Measurements from ENCODE around the gene BTN2A1. TPM values are rescaled to one million over a fixed set of nuclear protein-coding genes. Genes with fewer than 3 reads are reported as not detected.

The BTN2A1 gene
- total RNA-seq, 4 donors from 2014 or later: 6.2 to 9.7 (median 8.1) TPM

- Histone ChIP-seq H3K9me3 (no peaks in the 10 kb centered on the region), H3K4me1 (peaks cover 8 to 22% of the 10 kb centered on the region in 2 donors), H3K27ac (peak overlapping the region; percentile 86 to 90 (median 87)), H3K27me3 (no peaks in the 10 kb centered on the region), H3K36me3 (no peaks in the 10 kb centered on the region), H3K4me3 (peak overlapping the region; percentile 84 to 95 (median 91))
- in situ Hi-C loops (cut with MboI; ENCODE audit: low sequenced_read_pairs in 4 of 4): no loop called here
- ATAC-seq (peak; percentile 45 to 64), DNase-seq (no peak)
- intact Hi-C loops (cut with DNase I; ENCODE audit: low total_unique reads): loop anchor here (1.0 kb wide), 1 partner anchor 18 kb away; the partner anchor contains the start of gene BTN3A1
- TF ChIP-seq CTCF (IDR thresholded peaks at IDR 0.05 in 4 of 5, conservative IDR thresholded peaks at IDR 0.05 in 1 of 5): no peak
- no peak for TF ChIP-seq POLR2A (IDR thresholded peaks at IDR 0.05)
These were observed 37.0 kb upstream of the BTN2A1 start for GRCh38 chr6:26420688-26421171.

- peak overlapping the region; percentile 84 to 95 (median 91) for H3K4me3 ChIP-seq
- in situ Hi-C loops (cut with MboI; ENCODE audit: low sequenced_read_pairs in 4 of 4) (no loop called here), intact Hi-C loops (cut with DNase I; ENCODE audit: low total_unique reads) (loop anchor here (1.0 kb wide), 1 partner anchor 19 kb away; the partner anchor contains the start of gene BTN3A1)
- no peaks in the 10 kb centered on the region for H3K9me3 ChIP-seq
- peak in 1 of 2 donors; percentile 60 for TF ChIP-seq POLR2A (IDR thresholded peaks at IDR 0.05)
- TF ChIP-seq CTCF (IDR thresholded peaks at IDR 0.05 in 4 of 5, conservative IDR thresholded peaks at IDR 0.05 in 1 of 5): no peak
- DNase-seq: peak; percentile 58 to 69
- H3K27me3 ChIP-seq: no peaks in the 10 kb centered on the region
- H3K27ac ChIP-seq: peak overlapping the region; percentile 86 to 90 (median 87)
- H3K36me3 ChIP-seq: no peaks in the 10 kb centered on the region
- peaks cover 8 to 22% of the 10 kb centered on the region in 2 donors for H3K4me1 ChIP-seq
- peak; percentile 100 for ATAC-seq
These were observed 36.3 kb upstream of the BTN2A1 start for GRCh38 chr6:26421259-26422144.

GRCh38 chr6:26422329-26422728, 35.4 kb upstream of the BTN2A1 start:
- in situ Hi-C loops (cut with MboI; ENCODE audit: low sequenced_read_pairs in 4 of 4): no loop called here
- H3K9me3 ChIP-seq: no peaks in the 10 kb centered on the region
- DNase-seq (no peak), ATAC-seq (no peak)
- peaks cover 0 to under 1% of the 10 kb centered on the region in 2 donors for H3K36me3 ChIP-seq
- TF ChIP-seq POLR2A (IDR thresholded peaks at IDR 0.05) (no peak), CTCF (IDR thresholded peaks at IDR 0.05 in 4 of 5, conservative IDR thresholded peaks at IDR 0.05 in 1 of 5) (no peak)
- intact Hi-C loops (cut with DNase I; ENCODE audit: low total_unique reads): no loop called here
- peak overlapping the region in 3 of 4 donors; percentile 84 to 95 (median 92) for H3K4me3 ChIP-seq
- H3K27me3 ChIP-seq: no peaks in the 10 kb centered on the region
- H3K4me1 ChIP-seq: peaks cover 8 to 22% of the 10 kb centered on the region in 2 donors
- no peak overlapping the region for H3K27ac ChIP-seq

- Histone ChIP-seq H3K9me3 (no peaks in the 10 kb centered on the region), H3K4me3 (no peak overlapping the region), H3K27ac (no peak overlapping the region), H3K36me3 (peaks cover 0 to 15% of the 10 kb centered on the region in 2 donors), H3K4me1 (peaks cover 0 to 16% of the 10 kb centered on the region in 2 donors), H3K27me3 (no peaks in the 10 kb centered on the region)
- intact Hi-C loops (cut with DNase I; ENCODE audit: low total_unique reads): no loop called here
- TF ChIP-seq CTCF (IDR thresholded peaks at IDR 0.05 in 4 of 5, conservative IDR thresholded peaks at IDR 0.05 in 1 of 5) (no peak), POLR2A (IDR thresholded peaks at IDR 0.05) (no peak)
- ATAC-seq: no peak
- in situ Hi-C loops (cut with MboI; ENCODE audit: low sequenced_read_pairs in 4 of 4): no loop called here
- no peak for DNase-seq
These were observed 30.9 kb upstream of the BTN2A1 start for GRCh38 chr6:26426691-26427450.
